HepG2 (cell line): Measurements from ENCODE around the gene SLC45A1. TPM values are rescaled to one million over a fixed set of nuclear protein-coding genes. Genes with fewer than 3 reads are reported as not detected.

Experiments
- ARID2 ChIP-seq: sonication (generic); formaldehyde crosslinking; IDR thresholded peaks from 2 replicates; pipeline ENCODE4 v1.8.1; 2022; ENCODE audit warnings: mild to moderate bottlenecking, missing genetic modification reagents, borderline replicate concordance
- BCL6 ChIP-seq: IDR thresholded peaks from 2 replicates; pipeline ENCODE4 v1.6.1; 2016; ENCODE audit warnings: missing genetic modification reagents, missing compliant biosample characterization
- HNRNPH1 ChIP-seq: fragments of 200-400 bp; formaldehyde crosslinking; optimal IDR thresholded peaks from 2 replicates; pipeline ENCODE3; 2017; ENCODE audit warnings: mild to moderate bottlenecking, low read depth, low read length
- KMT2B ChIP-seq: IDR thresholded peaks from 2 replicates; pipeline ENCODE4 v1.6.1; 2016; ENCODE audit warnings: missing genetic modification reagents, missing compliant biosample characterization
- MED8 ChIP-seq: sonication (generic); formaldehyde crosslinking; IDR thresholded peaks from 2 replicates; pipeline ENCODE4 v1.8.1; 2023; ENCODE audit warnings: mild to moderate bottlenecking, missing genetic modification reagents; ENCODE audit not compliant: insufficient replicate concordance
- MEIS1 ChIP-seq: sonication (generic); formaldehyde crosslinking; IDR thresholded peaks from 2 replicates; pipeline ENCODE4 v1.9.0; 2021; ENCODE audit warnings: mild to moderate bottlenecking, missing genetic modification reagents, moderate library complexity, borderline replicate concordance
- MLLT10 ChIP-seq: sonication (generic); formaldehyde crosslinking; IDR thresholded peaks from 2 replicates; pipeline ENCODE4 v1.4.0; 2020; ENCODE audit warnings: missing genetic modification reagents
- NAIF1 ChIP-seq: sonication (generic); formaldehyde crosslinking; IDR thresholded peaks from 2 replicates; pipeline ENCODE4 v1.5.0; 2020; ENCODE audit warnings: mild to moderate bottlenecking, missing genetic modification reagents, borderline replicate concordance
- NFATC3 ChIP-seq: sonication (generic); formaldehyde crosslinking; IDR thresholded peaks from 2 replicates; pipeline ENCODE4 v1.5.1; 2020; ENCODE audit warnings: mild to moderate bottlenecking, missing genetic modification reagents
- PHF20 ChIP-seq: sonication (generic); formaldehyde crosslinking; IDR thresholded peaks from 2 replicates; pipeline ENCODE4 v1.5.0; 2020; ENCODE audit warnings: mild to moderate bottlenecking, missing genetic modification reagents
- TP53 ChIP-seq: sonication (generic); formaldehyde crosslinking; conservative IDR thresholded peaks from 2 replicates; pipeline ENCODE4 v1.4.0; 2020; ENCODE audit warnings: missing genetic modification reagents
- YEATS2 ChIP-seq: sonication (generic); formaldehyde crosslinking; IDR thresholded peaks from 2 replicates; pipeline ENCODE4 v1.4.0; 2020; ENCODE audit warnings: missing genetic modification reagents, borderline replicate concordance
- YY1 ChIP-seq: IDR thresholded peaks from 2 replicates; pipeline ENCODE4 v1.6.1; 2011; ENCODE audit warnings: low read length, low read depth, moderate library complexity, mild to moderate bottlenecking; ENCODE audit not compliant: insufficient read depth, insufficient replicate concordance
- ZFP36L2 ChIP-seq: sonication (generic); formaldehyde crosslinking; IDR thresholded peaks from 2 replicates; pipeline ENCODE4 v1.4.0; 2020; ENCODE audit warnings: missing genetic modification reagents
- ZNF12 ChIP-seq: sonication (generic); formaldehyde crosslinking; IDR thresholded peaks from 2 replicates; pipeline ENCODE4 v1.5.0; 2020; ENCODE audit warnings: missing genetic modification reagents
- ZNF343 ChIP-seq: sonication (generic); formaldehyde crosslinking; IDR thresholded peaks from 2 replicates; pipeline ENCODE4 v1.4.0; 2020; ENCODE audit warnings: mild to moderate bottlenecking, missing genetic modification reagents
- ZNF431 ChIP-seq: sonication (generic); formaldehyde crosslinking; IDR thresholded peaks from 2 replicates; pipeline ENCODE4 v1.9.0; 2022; ENCODE audit warnings: missing genetic modification reagents, low read depth, mild to moderate bottlenecking, borderline replicate concordance
- ZNF468 ChIP-seq: sonication (generic); formaldehyde crosslinking; IDR thresholded peaks from 2 replicates; pipeline ENCODE4 v1.8.0; 2022; ENCODE audit warnings: mild to moderate bottlenecking, moderate library complexity, missing genetic modification reagents
- ZNF563 ChIP-seq: sonication (generic); formaldehyde crosslinking; IDR thresholded peaks from 2 replicates; pipeline ENCODE4 v1.8.0; 2022; ENCODE audit warnings: mild to moderate bottlenecking, moderate library complexity, missing genetic modification reagents
- ZNF589 ChIP-seq: sonication (generic); formaldehyde crosslinking; conservative IDR thresholded peaks from 2 replicates; pipeline ENCODE4 v1.8.0; 2022; ENCODE audit warnings: mild to moderate bottlenecking, moderate library complexity, missing genetic modification reagents
- ZNF652 ChIP-seq: IDR thresholded peaks from 2 replicates; pipeline ENCODE4 v1.6.1; 2016; ENCODE audit warnings: low read depth, borderline replicate concordance
- ZSCAN30 ChIP-seq: sonication (generic); formaldehyde crosslinking; IDR thresholded peaks from 2 replicates; pipeline ENCODE4 v1.5.0; 2020; ENCODE audit warnings: mild to moderate bottlenecking, missing genetic modification reagents
- polyA plus RNA-seq, 8 experiments: library from polyadenylated mRNA; depleted of rRNA in 3 of 8; stranded (reverse) in 7 of 8; unstranded in 1 of 8; fragments of >200 nt; fragmentation: Illumina TruSeq in 4 of 8; extraction: Trizol in 4 of 8; gene quantifications; 2 replicates each; pipeline versions ENCODE4 v1.2.1 to v1.2.3, GENCODE V29; 2011 to 2016; ENCODE audit warnings: low read depth in 4 of 8, missing spikeins in 1 of 8, mixed read lengths in 1 of 8; ENCODE audit not compliant: insufficient read depth in 1 of 8
- total RNA-seq, 5 experiments: library from RNA; depleted of rRNA; stranded (reverse); fragments of >200 nt; fragmentation: Illumina TruSeq; extraction: Trizol; gene quantifications; 2 replicates each; pipeline ENCODE4 v1.2.3, GENCODE V29; 2016; ENCODE audit warnings: low read depth in 1 of 5
- TF ChIP-seq, protein P1 (sequence below): sonication (generic); formaldehyde crosslinking; conservative IDR thresholded peaks from 2 replicates; pipeline ENCODE4 v1.8.0; 2022; ENCODE audit warnings: low read depth, missing genetic modification reagents
- TF ChIP-seq, protein P2 (sequence below): sonication (generic); formaldehyde crosslinking; IDR thresholded peaks from 2 replicates; pipeline ENCODE4 v1.4.0; 2020; ENCODE audit warnings: missing genetic modification reagents
- TF ChIP-seq, protein P3 (sequence below): sonication (generic); formaldehyde crosslinking; IDR thresholded peaks from 2 replicates; pipeline ENCODE4 v1.5.0; 2020; ENCODE audit warnings: missing genetic modification reagents, mild to moderate bottlenecking, borderline replicate concordance
- TF ChIP-seq, protein P4 (sequence below): sonication (generic); formaldehyde crosslinking; IDR thresholded peaks from 2 replicates; pipeline ENCODE4 v1.5.0; 2020; ENCODE audit warnings: mild to moderate bottlenecking, missing genetic modification reagents

Gene SLC45A1
- total and polyA plus RNA-seq, 2 of the 13 experiments (the other 11 are each of a cell fraction or from before 2014, with no cell fraction given): not detected

DNA sequence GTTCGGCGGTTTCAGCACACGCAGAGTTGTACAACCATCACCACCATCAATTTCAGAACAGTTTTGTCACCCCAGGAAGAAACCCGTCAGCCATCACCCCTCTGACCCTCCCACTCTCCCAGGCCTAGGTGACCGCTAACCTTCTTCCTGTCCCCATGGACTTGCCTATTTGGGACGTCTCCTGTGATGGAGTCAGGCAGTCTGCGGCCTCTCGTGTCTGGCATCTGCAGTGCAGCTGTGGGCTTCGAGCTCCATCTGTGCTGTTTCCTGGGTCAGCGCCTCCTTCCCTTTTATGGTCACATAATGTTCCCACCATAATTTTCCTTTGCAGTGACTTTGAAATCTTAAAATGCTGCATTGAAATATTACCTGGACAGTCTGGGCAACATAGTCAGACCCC lies 24.4 kb downstream of the SLC45A1 start (continued):
- no peak for TF ChIP-seq MEIS1 (CRISPR knock-in tag)
- TF ChIP-seq ZFP36L2 (CRISPR knock-in tag): no peak
- no peak for TF ChIP-seq TP53 (CRISPR knock-in tag)
- no peak for TF ChIP-seq PHF20 (CRISPR knock-in tag)
- TF ChIP-seq ARID2: no peak
- no peak for TF ChIP-seq BCL6
- TF ChIP-seq, protein P1, sequence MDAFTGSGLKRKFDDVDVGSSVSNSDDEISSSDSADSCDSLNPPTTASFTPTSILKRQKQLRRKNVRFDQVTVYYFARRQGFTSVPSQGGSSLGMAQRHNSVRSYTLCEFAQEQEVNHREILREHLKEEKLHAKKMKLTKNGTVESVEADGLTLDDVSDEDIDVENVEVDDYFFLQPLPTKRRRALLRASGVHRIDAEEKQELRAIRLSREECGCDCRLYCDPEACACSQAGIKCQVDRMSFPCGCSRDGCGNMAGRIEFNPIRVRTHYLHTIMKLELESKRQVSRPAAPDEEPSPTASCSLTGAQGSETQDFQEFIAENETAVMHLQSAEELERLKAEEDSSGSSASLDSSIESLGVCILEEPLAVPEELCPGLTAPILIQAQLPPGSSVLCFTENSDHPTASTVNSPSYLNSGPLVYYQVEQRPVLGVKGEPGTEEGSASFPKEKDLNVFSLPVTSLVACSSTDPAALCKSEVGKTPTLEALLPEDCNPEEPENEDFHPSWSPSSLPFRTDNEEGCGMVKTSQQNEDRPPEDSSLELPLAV: no peak
- TF ChIP-seq, protein P2, sequence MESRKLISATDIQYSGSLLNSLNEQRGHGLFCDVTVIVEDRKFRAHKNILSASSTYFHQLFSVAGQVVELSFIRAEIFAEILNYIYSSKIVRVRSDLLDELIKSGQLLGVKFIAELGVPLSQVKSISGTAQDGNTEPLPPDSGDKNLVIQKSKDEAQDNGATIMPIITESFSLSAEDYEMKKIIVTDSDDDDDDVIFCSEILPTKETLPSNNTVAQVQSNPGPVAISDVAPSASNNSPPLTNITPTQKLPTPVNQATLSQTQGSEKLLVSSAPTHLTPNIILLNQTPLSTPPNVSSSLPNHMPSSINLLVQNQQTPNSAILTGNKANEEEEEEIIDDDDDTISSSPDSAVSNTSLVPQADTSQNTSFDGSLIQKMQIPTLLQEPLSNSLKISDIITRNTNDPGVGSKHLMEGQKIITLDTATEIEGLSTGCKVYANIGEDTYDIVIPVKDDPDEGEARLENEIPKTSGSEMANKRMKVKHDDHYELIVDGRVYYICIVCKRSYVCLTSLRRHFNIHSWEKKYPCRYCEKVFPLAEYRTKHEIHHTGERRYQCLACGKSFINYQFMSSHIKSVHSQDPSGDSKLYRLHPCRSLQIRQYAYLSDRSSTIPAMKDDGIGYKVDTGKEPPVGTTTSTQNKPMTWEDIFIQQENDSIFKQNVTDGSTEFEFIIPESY (CRISPR knock-in tag): peak; percentile 24; the same call in 1 of the 2 replicates
- TF ChIP-seq HNRNPH1: no peak
- no peak for TF ChIP-seq ZSCAN30
- TF ChIP-seq ZNF12: no peak
- no peak for TF ChIP-seq MLLT10
- TF ChIP-seq MED8 (CRISPR knock-in tag): no peak
- no peak for TF ChIP-seq YY1
- no peak for TF ChIP-seq ZNF589
- TF ChIP-seq ZNF431 (CRISPR knock-in tag): no peak
- TF ChIP-seq ZNF343 (CRISPR knock-in tag): no peak
- TF ChIP-seq KMT2B (CRISPR knock-in tag): no peak
- TF ChIP-seq NAIF1 (CRISPR knock-in tag): no peak
- TF ChIP-seq, protein P3, sequence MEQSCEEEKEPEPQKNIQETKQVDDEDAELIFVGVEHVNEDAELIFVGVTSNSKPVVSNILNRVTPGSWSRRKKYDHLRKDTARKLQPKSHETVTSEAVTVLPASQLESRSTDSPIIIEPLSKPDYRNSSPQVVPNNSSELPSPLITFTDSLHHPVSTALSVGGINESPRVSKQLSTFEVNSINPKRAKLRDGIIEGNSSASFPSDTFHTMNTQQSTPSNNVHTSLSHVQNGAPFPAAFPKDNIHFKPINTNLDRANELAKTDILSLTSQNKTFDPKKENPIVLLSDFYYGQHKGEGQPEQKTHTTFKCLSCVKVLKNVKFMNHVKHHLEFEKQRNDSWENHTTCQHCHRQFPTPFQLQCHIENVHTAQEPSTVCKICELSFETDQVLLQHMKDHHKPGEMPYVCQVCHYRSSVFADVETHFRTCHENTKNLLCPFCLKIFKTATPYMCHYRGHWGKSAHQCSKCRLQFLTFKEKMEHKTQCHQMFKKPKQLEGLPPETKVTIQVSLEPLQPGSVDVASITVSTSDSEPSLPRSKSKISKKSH (CRISPR knock-in tag): no peak
- no peak for TF ChIP-seq ZNF563 (CRISPR knock-in tag)
- TF ChIP-seq YEATS2 (CRISPR knock-in tag): no peak
- TF ChIP-seq ZNF652: no peak
- TF ChIP-seq, protein P4, sequence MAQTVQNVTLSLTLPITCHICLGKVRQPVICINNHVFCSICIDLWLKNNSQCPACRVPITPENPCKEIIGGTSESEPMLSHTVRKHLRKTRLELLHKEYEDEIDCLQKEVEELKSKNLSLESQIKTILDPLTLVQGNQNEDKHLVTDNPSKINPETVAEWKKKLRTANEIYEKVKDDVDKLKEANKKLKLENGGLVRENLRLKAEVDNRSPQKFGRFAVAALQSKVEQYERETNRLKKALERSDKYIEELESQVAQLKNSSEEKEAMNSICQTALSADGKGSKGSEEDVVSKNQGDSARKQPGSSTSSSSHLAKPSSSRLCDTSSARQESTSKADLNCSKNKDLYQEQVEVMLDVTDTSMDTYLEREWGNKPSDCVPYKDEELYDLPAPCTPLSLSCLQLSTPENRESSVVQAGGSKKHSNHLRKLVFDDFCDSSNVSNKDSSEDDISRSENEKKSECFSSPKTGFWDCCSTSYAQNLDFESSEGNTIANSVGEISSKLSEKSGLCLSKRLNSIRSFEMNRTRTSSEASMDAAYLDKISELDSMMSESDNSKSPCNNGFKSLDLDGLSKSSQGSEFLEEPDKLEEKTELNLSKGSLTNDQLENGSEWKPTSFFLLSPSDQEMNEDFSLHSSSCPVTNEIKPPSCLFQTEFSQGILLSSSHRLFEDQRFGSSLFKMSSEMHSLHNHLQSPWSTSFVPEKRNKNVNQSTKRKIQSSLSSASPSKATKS (CRISPR knock-in tag): no peak
- TF ChIP-seq NFATC3 (CRISPR knock-in tag): no peak
- no peak for TF ChIP-seq ZNF468 (CRISPR knock-in tag)
